ENCODE results near the gene PIGR.

DNA sequence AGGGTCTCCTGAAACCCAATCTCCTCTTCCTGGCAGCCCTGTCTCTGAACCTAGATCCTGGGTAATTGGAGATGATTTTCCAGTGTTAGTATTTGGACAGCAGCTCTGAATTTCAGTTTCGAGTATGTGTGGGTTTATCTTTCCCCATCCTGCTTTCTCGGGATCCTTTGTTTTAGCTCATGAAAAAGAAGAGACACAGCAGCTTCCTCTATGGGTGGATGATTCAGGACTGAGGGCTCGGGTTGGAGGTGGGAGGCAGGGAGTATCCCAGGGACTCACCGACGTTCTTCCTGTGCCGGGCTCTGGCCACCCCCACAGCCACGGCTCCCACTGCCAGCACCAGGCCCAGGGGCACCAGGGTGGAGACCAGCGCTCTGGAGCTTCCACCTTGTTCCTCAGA is 14.1 kb downstream of the PIGR start:
- TF ChIP-seq POLR2A (IDR thresholded peaks at IDR 0.05; ENCODE audit: low read depth, low read length) (no peak), POLR2AphosphoS5 (IDR thresholded peaks at IDR 0.05; ENCODE audit: insufficient read depth, low read depth, low read length) (no peak), EZH2 (IDR thresholded peaks at IDR 0.05; ENCODE audit: borderline replicate concordance, low read depth, low read length, severe bottlenecking) (no peak), JUN (IDR thresholded peaks at IDR 0.05; ENCODE audit: borderline replicate concordance, insufficient read depth, insufficient read length, low read depth) (no peak), FOS (IDR thresholded peaks at IDR 0.05; ENCODE audit: borderline replicate concordance, insufficient read depth, low read length) (no peak), MYC (IDR thresholded peaks at IDR 0.05; ENCODE audit: low read depth, low read length) (no peak), GATA2 (IDR thresholded peaks at IDR 0.05; ENCODE audit: insufficient read depth, insufficient read length, low read depth, low read length) (no peak)
- TF ChIP-seq, protein P1, sequence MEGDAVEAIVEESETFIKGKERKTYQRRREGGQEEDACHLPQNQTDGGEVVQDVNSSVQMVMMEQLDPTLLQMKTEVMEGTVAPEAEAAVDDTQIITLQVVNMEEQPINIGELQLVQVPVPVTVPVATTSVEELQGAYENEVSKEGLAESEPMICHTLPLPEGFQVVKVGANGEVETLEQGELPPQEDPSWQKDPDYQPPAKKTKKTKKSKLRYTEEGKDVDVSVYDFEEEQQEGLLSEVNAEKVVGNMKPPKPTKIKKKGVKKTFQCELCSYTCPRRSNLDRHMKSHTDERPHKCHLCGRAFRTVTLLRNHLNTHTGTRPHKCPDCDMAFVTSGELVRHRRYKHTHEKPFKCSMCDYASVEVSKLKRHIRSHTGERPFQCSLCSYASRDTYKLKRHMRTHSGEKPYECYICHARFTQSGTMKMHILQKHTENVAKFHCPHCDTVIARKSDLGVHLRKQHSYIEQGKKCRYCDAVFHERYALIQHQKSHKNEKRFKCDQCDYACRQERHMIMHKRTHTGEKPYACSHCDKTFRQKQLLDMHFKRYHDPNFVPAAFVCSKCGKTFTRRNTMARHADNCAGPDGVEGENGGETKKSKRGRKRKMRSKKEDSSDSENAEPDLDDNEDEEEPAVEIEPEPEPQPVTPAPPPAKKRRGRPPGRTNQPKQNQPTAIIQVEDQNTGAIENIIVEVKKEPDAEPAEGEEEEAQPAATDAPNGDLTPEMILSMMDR (IDR thresholded peaks at IDR 0.05; ENCODE audit: extremely low read depth in 1 of 2, insufficient read depth in 1 of 2, low read depth in 1 of 2, low read length in 2 of 2), result no peak
- TF ChIP-seq, protein P2, sequence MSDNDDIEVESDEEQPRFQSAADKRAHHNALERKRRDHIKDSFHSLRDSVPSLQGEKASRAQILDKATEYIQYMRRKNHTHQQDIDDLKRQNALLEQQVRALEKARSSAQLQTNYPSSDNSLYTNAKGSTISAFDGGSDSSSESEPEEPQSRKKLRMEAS (IDR thresholded peaks at IDR 0.05; ENCODE audit: insufficient read depth, insufficient read length), result no peak

Data from endothelial cell of umbilical vein (primary cell).